ENCODE measurements around the gene MPP7.
"Not testable (repeated sequence)": the region's sequence is repeated elsewhere in the genome, so short reads cannot be mapped to it uniquely, and the experiment has no call there.

The MPP7 gene

DNA sequence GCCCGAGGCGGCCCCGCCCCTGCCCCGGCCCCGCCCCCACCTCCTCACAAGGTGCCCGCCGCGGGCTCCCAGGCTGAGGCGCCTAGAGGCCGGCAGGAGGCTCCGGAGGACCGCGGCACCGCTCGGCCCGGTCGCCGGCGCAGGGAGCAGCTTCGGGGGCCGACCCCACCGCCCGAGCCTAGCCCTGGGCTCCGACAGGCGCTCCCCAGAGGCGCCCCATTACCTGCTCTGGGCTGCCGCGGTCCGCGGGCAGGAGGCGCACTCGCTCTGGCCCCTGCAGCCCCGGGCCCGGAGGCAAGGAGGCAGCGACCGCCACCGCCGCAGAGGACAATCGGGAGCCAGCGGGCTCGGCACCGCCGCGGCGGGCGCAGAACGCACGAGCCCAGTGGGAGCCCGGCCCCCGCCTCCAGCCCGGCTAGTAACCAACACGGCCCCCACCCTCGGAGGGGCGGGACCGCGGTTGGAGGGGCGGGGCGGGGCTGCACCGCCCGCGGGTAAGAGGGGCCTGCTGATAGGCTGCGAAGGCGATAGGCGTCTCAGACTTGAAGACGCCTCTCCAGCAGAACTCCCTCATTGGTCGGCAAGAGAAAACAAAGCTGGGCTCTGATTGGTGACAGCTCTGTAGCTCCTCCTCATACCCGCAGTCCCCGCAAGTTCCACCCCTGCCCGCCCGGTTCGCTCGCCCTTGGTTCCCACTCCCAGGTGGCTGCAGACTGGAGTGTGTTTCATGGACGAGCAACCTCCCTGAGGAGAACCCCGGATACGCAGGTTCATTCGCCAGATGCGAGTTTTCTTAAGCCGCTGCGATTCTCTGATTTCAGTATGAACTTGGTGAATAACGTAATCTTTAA is at the start of gene MPP7:
Gene MPP7 (minus strand): TSS at position 427 of the 851 bp plus-strand sequence. CDS start 64,460 bp downstream, outside the sequence.
- peak; percentile 89 to 93 for DNase-seq

DNA sequence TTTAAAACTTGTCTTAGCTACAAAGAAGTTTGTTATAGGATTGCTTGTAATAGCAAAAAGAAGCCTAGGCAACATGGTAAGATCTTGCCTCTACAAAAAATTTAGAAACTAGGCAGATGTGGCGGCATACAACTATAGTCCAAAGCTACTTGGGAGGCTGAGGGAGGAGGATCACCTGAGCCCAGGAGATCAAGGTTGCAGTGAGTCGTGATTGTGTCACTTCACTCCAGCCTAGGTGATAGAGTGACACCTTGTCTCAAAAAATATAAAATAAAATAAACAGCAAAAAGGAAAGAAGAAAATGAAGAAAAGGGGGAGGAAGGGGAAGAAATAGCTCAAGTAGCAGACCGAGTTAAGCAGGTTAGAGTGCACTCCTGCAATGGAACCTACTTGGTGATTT is 47.0 kb upstream of the MPP7 start:
- no peak for DNase-seq

DNA sequence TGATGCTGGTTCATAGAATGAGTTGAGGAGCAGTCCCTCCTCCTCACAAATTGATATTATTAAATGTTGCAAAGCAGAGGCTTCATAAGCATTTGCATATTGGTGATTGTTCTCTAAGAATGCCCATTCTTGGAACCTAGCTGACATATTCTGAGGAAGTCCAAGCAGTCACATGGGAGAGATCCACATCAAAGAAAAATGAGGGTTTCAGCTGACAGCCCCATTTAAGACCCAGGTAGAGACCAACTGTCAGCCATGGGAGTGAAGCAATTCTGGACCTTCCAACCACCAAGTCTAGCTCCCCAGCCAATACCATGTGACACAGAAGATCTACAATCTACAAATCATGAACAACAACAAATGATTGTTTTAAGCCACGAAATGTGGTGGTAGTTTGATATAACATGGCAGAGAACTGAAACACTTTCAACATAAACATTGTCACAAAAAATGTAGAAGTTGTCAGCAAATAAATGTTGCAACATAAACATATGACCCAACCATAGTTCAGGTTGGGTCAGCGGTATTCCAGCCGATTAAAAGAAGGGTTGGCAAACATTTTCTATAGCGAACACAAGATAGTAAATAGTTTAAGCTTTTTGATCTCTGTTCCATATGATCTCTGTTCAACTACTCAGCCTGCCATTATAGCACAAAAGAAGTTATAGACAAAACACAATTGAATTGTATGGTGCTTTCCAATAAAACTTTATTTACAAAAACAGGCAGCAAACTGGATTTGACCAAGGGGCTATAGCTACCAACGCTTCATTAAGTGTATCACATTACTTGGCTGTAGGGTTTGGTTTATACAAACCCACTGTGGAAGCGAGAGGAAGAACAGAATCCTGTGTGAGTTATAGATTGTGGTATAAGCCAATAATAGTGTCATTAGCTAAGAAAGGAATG is 41.4 kb upstream of the MPP7 start:
- DNase-seq: no peak

DNA sequence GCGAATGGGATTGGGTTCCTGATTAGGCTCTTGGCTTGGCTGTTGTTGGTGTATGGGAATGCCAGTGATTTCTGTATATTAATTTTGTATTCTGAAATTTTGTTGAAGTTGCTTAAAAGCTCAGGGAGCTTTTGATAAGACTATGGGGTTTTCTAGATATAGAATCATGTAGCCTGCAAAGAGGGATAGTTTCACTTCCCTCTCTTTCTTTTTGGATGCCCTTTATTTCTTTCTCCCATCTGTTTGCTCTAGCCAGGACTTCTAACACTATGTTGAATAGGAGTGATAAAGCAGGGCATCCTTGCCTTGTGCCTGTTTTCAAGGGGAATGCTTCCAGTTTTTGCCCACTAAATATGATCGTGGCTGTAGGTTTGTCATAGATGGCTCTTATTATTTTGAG is 40.4 kb upstream of the MPP7 start:
- DNase-seq: no peak

DNA sequence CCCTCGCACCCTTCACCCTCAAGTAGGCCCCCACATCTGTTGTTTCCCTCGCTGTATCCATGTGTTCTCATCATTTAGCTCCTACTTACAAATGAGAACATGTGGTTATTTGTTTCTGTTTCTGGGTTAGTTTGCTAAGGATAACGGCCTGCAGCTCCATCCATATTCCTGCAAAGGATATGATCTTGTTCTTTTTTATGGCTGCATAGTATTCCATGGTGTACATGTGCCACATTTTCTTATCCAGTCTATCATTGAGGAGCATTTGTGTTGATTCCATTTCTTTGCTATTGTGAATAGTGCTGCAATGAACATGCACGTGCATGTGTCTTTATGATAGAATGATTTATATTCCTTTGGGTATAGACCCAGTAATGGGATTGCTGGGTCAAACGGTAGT is 38.8 kb upstream of the MPP7 start:
- not testable (repeated sequence) for DNase-seq

- DNase-seq: no peak
Observed at GRCh38 chr10:28332726-28333125, 29.9 kb upstream of the MPP7 start.

DNA sequence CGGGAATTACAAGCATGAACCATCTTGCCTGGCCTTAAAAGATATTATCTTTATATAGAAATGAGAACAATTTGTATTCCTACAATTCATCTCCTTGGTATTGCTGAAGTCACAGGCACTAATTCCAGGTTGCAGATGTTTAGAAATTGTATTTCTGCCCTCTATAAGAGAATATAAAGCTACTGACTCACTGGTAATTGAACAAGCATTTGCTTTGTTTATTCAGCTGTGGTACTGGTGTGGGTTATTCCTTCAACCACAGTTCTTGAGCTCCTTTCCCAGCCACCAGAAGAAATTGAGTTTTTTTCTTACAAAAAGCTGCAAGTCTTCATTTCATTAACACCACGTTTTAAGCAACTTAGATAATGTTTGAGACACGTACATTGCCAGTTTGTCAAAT is 29.0 kb upstream of the MPP7 start:
- DNase-seq: no peak

DNA sequence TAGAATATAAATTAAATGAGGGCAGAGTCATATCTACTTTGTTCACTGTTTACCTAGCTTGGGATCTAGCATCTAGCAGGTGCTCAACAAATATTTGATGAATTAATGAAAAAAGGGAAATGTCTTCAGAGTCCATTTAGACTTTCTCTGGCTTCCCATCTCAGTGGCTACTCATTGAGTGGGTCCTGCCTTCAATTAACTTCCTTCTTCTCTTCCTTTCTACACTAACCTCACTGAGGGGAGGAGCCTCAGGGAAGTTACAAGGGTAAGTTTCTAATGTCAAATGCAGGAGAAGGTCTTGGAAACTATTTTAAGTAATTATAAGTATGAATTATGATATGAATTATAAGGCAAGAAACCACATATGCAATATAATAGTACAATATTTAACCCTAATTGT is 28.2 kb upstream of the MPP7 start:
- DNase-seq: no peak

- DNase-seq: no peak
Observed at GRCh38 chr10:28328346-28328745, 25.5 kb upstream of the MPP7 start.

- no peak for DNase-seq
Observed at GRCh38 chr10:28327491-28327880, 24.6 kb upstream of the MPP7 start.

- DNase-seq: no peak
Observed at GRCh38 chr10:28326516-28327490, 23.9 kb upstream of the MPP7 start.

DNA sequence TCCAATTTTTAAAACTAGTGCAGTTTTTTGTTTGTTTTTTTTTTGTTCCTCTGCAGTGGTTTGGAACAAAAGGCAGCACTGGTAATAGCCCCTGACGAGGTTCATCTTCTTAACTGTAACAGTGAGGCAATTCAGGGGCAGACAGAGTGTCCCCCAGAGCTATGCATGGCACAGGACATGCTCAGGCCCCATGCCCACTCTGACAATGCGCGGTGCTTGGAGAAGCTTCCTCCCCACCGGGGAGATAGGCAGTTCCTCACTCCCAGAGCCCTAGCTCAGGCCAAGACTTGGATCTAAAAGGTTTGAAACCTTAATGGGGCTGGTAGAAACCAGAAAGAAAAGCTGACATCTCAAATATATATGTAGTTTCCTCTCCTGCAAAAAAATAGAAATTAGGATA is 17.9 kb upstream of the MPP7 start:
- DNase-seq: no peak

GRCh38 chr10:28320090-28320489 is 17.2 kb upstream of the MPP7 start:
- no peak for DNase-seq

DNA sequence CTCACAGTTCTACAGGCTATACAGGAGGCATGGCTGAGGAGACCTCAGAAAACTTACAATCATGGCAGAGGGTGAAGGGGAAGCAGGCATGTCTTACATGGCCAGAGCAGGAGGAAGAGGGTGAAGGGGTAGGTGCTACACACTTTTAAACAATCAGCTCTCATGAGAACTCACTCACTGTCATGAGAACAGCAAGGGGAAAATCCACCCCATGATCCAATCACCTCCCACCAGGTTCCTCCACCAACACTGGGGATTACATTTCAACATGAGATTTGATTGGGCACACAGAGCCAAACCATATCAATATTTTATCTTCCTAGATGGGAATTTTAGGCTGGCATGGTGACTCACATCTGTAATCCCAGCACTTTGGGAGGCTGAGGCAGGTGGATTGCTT is 16.2 kb upstream of the MPP7 start:
- not testable (repeated sequence) for DNase-seq

DNA sequence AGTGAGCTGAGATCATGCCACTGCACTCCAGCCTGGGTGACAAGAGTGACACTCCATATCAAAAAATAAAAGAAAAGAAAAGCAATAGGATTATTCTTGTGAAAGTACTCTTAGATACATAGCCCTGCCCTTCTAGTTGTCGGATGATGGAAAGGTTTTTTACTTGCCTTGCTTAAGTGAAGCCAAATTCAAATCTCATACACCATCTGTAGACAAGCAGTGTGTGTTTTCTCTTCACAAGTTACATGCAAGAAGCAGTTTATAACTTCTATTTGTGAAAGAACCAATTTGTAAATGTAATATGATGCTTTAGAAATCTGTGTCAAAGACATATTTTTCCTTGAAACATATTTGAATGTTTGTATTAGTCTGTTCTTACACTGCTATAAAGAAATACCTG is 15.8 kb upstream of the MPP7 start:
- no peak for DNase-seq

GRCh38 chr10:28317760-28318159 is 14.9 kb upstream of the MPP7 start:
- no peak for DNase-seq

- DNase-seq: no peak
Observed at GRCh38 chr10:28316696-28317095, 13.8 kb upstream of the MPP7 start.

DNA sequence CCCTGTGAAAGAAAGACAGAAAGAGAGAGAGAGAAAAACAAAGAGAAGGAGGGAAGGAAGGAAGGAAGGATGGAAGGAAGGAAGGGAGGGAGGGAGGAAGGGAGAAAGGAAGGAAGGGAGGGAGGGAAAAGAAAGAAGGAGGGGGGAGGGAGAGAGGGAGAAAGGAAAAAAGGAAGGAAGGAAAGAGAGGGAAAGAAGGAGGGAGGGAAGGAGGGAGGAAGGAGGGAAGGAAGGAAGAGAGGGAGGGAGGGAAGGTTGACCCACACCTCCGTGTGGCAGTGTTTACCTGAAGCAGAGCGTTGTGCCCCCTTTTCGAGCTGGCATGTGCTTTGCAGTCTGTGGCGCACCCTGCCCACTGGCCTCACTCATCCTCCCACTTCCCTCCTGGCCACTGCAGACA is 12.3 kb upstream of the MPP7 start:
- DNase-seq: no peak

DNA sequence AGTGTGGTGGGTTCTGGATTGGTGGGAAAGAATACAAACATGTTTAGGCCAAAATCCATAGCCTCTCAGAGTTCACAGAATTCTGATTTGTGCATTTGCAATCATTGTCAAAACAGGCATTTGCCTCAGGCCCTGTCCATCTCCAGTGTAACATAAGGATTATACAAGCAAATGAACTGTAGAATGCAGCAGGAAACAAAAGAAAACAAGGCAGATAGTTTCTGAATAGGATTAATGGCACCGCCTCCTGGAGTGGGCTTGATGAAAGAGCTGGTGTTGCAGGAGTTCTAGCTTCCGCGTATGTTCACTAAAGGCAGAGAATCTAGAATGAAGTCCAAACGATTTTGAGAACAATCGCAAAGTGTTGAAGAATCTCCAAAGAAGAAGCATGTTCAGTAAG is 11.3 kb upstream of the MPP7 start:
- DNase-seq: no peak

DNA sequence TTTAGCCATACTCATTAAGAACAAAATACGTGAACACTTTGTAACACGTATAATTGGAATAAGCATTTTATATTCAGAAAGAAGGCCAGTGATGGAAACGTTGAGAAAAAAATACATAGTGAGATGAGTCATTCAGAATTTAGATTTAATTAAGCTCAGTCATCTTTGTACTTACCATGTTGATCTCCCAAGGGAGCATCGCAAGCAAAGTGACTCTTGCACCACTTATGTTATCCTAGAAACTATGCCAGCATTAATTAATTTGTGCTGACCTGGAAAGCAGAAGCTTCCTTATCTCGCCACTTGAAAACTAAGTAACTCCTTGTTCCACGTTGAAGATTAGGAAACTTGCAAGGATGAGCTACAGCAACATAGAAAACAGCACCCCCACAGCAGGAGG is 9.7 kb upstream of the MPP7 start:
- DNase-seq: no peak

GRCh38 chr10:28311104-28311503 is 8.2 kb upstream of the MPP7 start:
- DNase-seq: no peak

DNA sequence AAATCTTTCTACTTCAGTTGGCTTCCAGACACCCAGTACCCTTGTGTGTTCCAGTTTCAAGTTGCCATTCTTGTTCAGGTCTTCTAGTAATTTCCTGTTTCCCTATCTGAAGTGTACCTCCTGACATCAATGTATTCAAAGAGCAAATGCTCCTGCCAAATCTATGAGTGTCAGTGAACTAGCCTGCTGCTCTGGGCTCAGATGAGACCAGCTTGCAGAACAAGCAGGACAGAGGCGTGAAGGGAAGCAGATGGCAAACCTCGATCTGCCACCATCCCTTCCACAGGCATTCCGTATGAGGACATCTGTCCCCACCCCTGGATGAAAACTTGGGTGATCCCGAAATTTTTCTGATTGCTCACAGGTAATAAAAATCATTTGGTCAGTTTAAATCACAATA is 4.4 kb upstream of the MPP7 start:
- no peak for DNase-seq

DNA sequence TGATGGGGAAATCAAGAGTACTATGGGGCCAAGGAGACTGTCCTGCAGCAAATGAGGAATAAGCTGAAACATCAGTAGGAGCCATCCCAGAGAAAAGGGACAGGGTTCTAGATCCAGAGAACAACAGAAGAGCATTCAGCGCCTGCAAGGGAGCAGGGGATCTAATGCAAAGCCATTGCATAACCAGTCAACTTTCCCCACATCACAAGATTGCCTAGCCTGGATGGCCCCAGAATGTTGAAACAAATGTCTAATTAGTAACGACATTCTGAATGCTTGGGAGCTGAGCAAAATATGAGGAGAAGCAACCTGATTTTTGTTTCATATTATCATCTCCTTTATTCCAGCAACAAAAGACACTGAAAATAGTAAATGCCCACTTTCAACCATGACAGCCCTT is 2.7 kb upstream of the MPP7 start:
- DNase-seq: no peak

All from NCI-H526 (cell line).